Hepatocyte (in vitro differentiated cells): Measurements from ENCODE around the gene MAPK8IP2. TPM values are rescaled to one million over a fixed set of nuclear protein-coding genes. Genes with fewer than 3 reads are reported as not detected.

ENCODE experiments used
- DNase-seq: peaks from one replicate; pipeline ENCODE4 v3.0.0-alpha.2; 2016; ENCODE audit warnings: low spot score
- H2AFZ ChIP-seq: fragments of 200-600 bp; sonication (generic); 2 replicates; pipeline ENCODE4 v1.6.0; 2016; ENCODE audit warnings: antibody characterized with exemption, mild to moderate bottlenecking
- H3K27ac ChIP-seq: fragments of 200-600 bp; sonication (generic); 2 replicates; pipeline ENCODE4 v1.5.1; 2016; ENCODE audit warnings: mild to moderate bottlenecking
- H3K27me3 ChIP-seq: fragments of 200-600 bp; sonication (generic); 2 replicates; pipeline ENCODE4 v1.6.1; 2016
- H3K36me3 ChIP-seq: fragments of 200-600 bp; sonication (generic); replicated peaks from 2 replicates; pipeline ENCODE4 v1.5.1; 2016; ENCODE audit warnings: low read depth; ENCODE audit not compliant: insufficient read depth
- H3K4me1 ChIP-seq: fragments of 200-600 bp; sonication (generic); 2 replicates; pipeline ENCODE4 v1.5.1; 2016; ENCODE audit warnings: mild to moderate bottlenecking, moderate library complexity; ENCODE audit not compliant: insufficient read depth
- H3K4me2 ChIP-seq: fragments of 200-600 bp; sonication (generic); 2 replicates; pipeline ENCODE4 v1.6.0; 2016
- H3K4me3 ChIP-seq: fragments of 200-600 bp; sonication (generic); 2 replicates; pipeline ENCODE4 v1.5.1; 2016; ENCODE audit warnings: mild to moderate bottlenecking
- H3K79me2 ChIP-seq: fragments of 200-600 bp; sonication (generic); 2 replicates; pipeline ENCODE4 v1.6.0; 2017; ENCODE audit warnings: mild to moderate bottlenecking
- H3K9me2 ChIP-seq: fragments of 200-600 bp; sonication (generic); replicated peaks from 2 replicates; pipeline ENCODE4 v1.6.0; 2017; ENCODE audit warnings: mild to moderate bottlenecking; ENCODE audit not compliant: insufficient read depth
- H3K9me3 ChIP-seq: fragments of 200-600 bp; sonication (generic); 2 replicates; pipeline ENCODE4 v1.5.1; 2016; ENCODE audit warnings: low read depth, mild to moderate bottlenecking
- H4K20me1 ChIP-seq: fragments of 200-600 bp; sonication (generic); 2 replicates; pipeline ENCODE4 v1.6.0; 2016; ENCODE audit warnings: mild to moderate bottlenecking; ENCODE audit not compliant: insufficient read depth, poor library complexity, severe bottlenecking
- EZH2 ChIP-seq: fragments of 200-600 bp; sonication (generic); IDR thresholded peaks from 2 replicates; pipeline ENCODE4 v1.6.1; 2016; ENCODE audit warnings: antibody characterized with exemption, mild to moderate bottlenecking, borderline replicate concordance
- EZH2phosphoT487 ChIP-seq: fragments of 200-600 bp; sonication (generic); IDR thresholded peaks from one replicate; pipeline ENCODE4 v1.6.1; 2018; ENCODE audit warnings: antibody characterized with exemption, mild to moderate bottlenecking, low read depth, moderate library complexity; ENCODE audit not compliant: unreplicated experiment, severe bottlenecking
- WGBS: methylation state at CpG from one replicate; pipeline ENCODE4 v1.1.6; 2016; ENCODE audit warnings: low lambda C conversion rate; ENCODE audit errors: missing lambda C conversion rate; 5-methylcytosine and 5-hydroxymethylcytosine counted together
- polyA plus RNA-seq: library from polyadenylated mRNA; unstranded; fragments of >200 nt; fragmentation: Nextera tagmentation; extraction: Ambion mirVana; gene quantifications from 2 replicates; pipeline ENCODE4 v1.2.1, GENCODE V29; 2016
- total RNA-seq: library from RNA; depleted of rRNA; stranded (reverse); fragments of >200 nt; gene quantifications from 2 replicates; pipeline ENCODE4 v1.2.3, GENCODE V29; 2014
- TF ChIP-seq, protein P1 (sequence below): fragments of 200-600 bp; sonication (generic); IDR thresholded peaks from 2 replicates; pipeline ENCODE4 v1.5.1; 2016; ENCODE audit warnings: antibody characterized with exemption, mild to moderate bottlenecking; ENCODE audit not compliant: poor library complexity

MAPK8IP2 gene
- total and polyA plus RNA-seq, 2 experiments from 2014 or later: 1.6 to 4.0 TPM

DNA sequence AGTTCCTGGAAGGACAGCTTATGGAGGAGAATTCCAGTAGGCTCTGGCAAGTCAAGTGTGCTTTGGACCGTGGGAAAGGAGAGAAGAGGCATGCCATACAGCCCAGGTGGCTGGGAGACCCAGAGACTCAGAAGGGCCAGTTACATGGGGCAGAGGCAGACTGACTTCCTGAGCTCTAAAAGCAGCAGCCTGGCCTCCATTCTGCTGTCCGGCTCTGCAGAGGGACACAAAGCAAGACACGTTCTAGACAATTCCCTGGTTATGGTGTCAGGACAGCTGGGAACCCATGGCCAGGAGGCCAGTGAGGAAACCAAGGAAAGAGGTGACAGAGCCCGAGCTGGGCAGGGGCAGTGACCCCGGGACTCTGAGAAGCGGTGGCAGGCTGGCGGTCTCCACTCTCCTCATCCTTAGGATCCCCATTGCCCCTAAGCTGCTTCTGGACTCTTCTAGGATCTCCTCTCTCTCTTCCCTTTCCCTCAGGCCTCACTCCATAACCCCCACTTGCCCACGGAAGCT, 25.1 kb upstream of the MAPK8IP2 start:
- no peak overlapping the region for H3K4me3 ChIP-seq
- H3K27me3 ChIP-seq: no peaks in the 10 kb centered on the region
- no peak for DNase-seq
- H3K27ac ChIP-seq: no peak overlapping the region
- H4K20me1 ChIP-seq: peaks cover 3% of the 10 kb centered on the region
- H2AFZ ChIP-seq: no peak overlapping the region
- no peaks in the 10 kb centered on the region for H3K9me2 ChIP-seq
- H3K4me1 ChIP-seq: no peaks in the 10 kb centered on the region
- no peaks in the 10 kb centered on the region for H3K79me2 ChIP-seq
- TF ChIP-seq EZH2phosphoT487 (no peak), EZH2 (no peak)
- TF ChIP-seq, protein P1, sequence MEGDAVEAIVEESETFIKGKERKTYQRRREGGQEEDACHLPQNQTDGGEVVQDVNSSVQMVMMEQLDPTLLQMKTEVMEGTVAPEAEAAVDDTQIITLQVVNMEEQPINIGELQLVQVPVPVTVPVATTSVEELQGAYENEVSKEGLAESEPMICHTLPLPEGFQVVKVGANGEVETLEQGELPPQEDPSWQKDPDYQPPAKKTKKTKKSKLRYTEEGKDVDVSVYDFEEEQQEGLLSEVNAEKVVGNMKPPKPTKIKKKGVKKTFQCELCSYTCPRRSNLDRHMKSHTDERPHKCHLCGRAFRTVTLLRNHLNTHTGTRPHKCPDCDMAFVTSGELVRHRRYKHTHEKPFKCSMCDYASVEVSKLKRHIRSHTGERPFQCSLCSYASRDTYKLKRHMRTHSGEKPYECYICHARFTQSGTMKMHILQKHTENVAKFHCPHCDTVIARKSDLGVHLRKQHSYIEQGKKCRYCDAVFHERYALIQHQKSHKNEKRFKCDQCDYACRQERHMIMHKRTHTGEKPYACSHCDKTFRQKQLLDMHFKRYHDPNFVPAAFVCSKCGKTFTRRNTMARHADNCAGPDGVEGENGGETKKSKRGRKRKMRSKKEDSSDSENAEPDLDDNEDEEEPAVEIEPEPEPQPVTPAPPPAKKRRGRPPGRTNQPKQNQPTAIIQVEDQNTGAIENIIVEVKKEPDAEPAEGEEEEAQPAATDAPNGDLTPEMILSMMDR: no peak
- no peak overlapping the region for H3K4me2 ChIP-seq
- 97% methylated on average over 8 of the region's 8 CpGs for WGBS
- no peaks in the 10 kb centered on the region for H3K36me3 ChIP-seq
- no peaks in the 10 kb centered on the region for H3K9me3 ChIP-seq

DNA sequence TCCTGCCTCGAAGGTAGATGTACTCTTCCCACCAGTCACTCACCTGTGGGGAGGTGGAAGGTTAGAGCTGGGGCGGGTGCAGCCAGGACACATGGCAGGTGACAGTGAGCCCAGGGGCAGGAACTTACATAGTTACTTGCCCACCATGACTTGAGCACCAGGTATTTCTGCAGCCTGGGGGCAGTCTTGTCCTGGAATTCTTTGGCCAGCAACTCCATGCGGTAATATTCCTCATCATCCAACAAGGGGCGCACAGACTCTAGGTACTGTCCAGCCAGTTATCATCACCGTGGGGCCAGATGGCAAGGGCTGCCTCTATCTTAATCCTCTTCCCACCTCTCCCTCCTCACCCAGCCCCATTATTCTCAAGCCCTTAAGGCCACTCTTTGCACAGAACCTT, 24.5 kb upstream of the MAPK8IP2 start:
- Histone ChIP-seq H3K27me3 (no peaks in the 10 kb centered on the region), H2AFZ (no peak overlapping the region), H3K36me3 (no peaks in the 10 kb centered on the region), H3K4me2 (no peak overlapping the region), H3K9me2 (no peaks in the 10 kb centered on the region), H3K9me3 (no peaks in the 10 kb centered on the region), H3K4me1 (no peaks in the 10 kb centered on the region), H3K27ac (no peak overlapping the region), H3K4me3 (no peak overlapping the region), H4K20me1 (peaks cover 3% of the 10 kb centered on the region), H3K79me2 (peaks cover 3% of the 10 kb centered on the region)
- DNase-seq: no peak
- WGBS: 75% methylated on average over 5 of the region's 5 CpGs
- TF ChIP-seq, protein P1: no peak
- TF ChIP-seq EZH2 (no peak), EZH2phosphoT487 (no peak)

GRCh38 chr22:50576806-50577696, 23.5 kb upstream of the MAPK8IP2 start:
- TF ChIP-seq, protein P1: no peak
- no peak for TF ChIP-seq EZH2phosphoT487
- no peak for TF ChIP-seq EZH2
- no peak overlapping the region for H3K27ac ChIP-seq
- H3K27me3 ChIP-seq: no peaks in the 10 kb centered on the region
- H3K4me3 ChIP-seq: no peak overlapping the region
- H3K36me3 ChIP-seq: no peaks in the 10 kb centered on the region
- WGBS: 94% methylated on average over 18 of the region's 18 CpGs
- H3K9me3 ChIP-seq: no peaks in the 10 kb centered on the region
- peaks cover 3% of the 10 kb centered on the region for H4K20me1 ChIP-seq
- DNase-seq: no peak
- no peaks in the 10 kb centered on the region for H3K9me2 ChIP-seq
- no peak overlapping the region for H3K4me2 ChIP-seq
- H3K79me2 ChIP-seq: peaks cover 13% of the 10 kb centered on the region
- H2AFZ ChIP-seq: no peak overlapping the region
- peaks cover 7% of the 10 kb centered on the region for H3K4me1 ChIP-seq
